GM23248 (cell line): ENCODE results near the gene S100A1.

Source experiments
- EZH2 ChIP-seq: fragments of 200-600 bp; sonication (generic); IDR thresholded peaks from 2 replicates; pipeline ENCODE4 v1.6.1; 2018; ENCODE audit warnings: antibody characterized with exemption, mild to moderate bottlenecking; ENCODE audit not compliant: insufficient read depth, poor library complexity, severe bottlenecking
- EZH2phosphoT487 ChIP-seq: fragments of 200-600 bp; sonication (generic); IDR thresholded peaks from 2 replicates; pipeline ENCODE4 v1.6.1; 2018; ENCODE audit warnings: antibody characterized with exemption, moderate library complexity, mild to moderate bottlenecking, low read depth; ENCODE audit not compliant: insufficient read depth

DNA sequence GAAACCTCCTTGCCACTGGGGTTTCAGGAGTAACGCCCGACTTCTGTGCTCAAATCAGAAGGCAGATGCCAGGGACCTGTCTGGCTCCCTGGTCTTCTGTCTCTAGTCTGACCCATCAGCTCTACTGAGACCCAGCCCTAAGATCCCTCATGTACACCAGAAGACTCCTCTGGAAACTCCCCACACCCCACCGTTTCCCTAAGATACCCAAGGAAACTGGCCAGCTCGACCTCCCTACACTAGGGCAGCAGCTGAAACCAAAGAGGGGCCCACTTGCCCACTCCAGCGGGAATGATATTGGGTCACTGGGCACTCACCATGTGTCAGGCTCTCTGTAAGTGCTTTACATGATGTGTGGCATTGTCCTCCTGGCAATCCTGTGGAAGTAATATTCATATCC, 14.8 kb upstream of the S100A1 start:
- TF ChIP-seq EZH2 (no peak), EZH2phosphoT487 (no peak)
